Prostate gland (tissue), 2 donors: Measurements from ENCODE around the gene AGO4. TPM values are rescaled to one million over a fixed set of nuclear protein-coding genes. Genes with fewer than 3 reads are reported as not detected.

ENCODE experiments used
- DNase-seq: peaks from one replicate; pipeline ENCODE4 v3.0.0-alpha.2; 2019; ENCODE audit warnings: low spot score
- H3K27ac ChIP-seq, 2 donors: fragments of 200-600 bp; sonication (generic); 2 replicates each; pipeline ENCODE4 v1.5.1; 2017 to 2019
- H3K27me3 ChIP-seq: fragments of 200-600 bp; sonication (generic); replicated peaks from 2 replicates; pipeline ENCODE4 v1.5.1; 2019; ENCODE audit not compliant: insufficient read depth
- H3K36me3 ChIP-seq, 2 donors: fragments of 200-600 bp; sonication (generic); 1 replicate in 1 of 2; 2 replicates in 1 of 2; pipeline versions ENCODE4 v1.5.1 to v1.8.1; 2017 to 2019
- H3K4me1 ChIP-seq: fragments of 200-600 bp; sonication (generic); replicated peaks from 2 replicates; pipeline ENCODE4 v1.5.1; 2019
- H3K4me3 ChIP-seq, 2 donors: fragments of 200-600 bp; sonication (generic); 2 replicates each; pipeline ENCODE4 v1.5.1; 2017 to 2019
- H3K9me3 ChIP-seq: fragments of 200-600 bp; sonication (generic); 2 replicates; pipeline ENCODE4 v1.5.1; 2017
- CTCF ChIP-seq, 4 experiments: fragments of 200-600 bp in 2 of 4; fragments of 450-650 bp in 2 of 4; sonication (generic) in 2 of 4; IDR thresholded peaks; 1 replicate in 3 of 4; 2 replicates in 1 of 4; pipeline ENCODE4 v1.5.1; 2016 to 2019; ENCODE audit warnings: antibody characterized with exemption in 4 of 4, mild to moderate bottlenecking in 2 of 4, moderate library complexity in 2 of 4
- POLR2A ChIP-seq: fragments of 450-650 bp; IDR thresholded peaks from one replicate; pipeline ENCODE4 v1.6.1; 2016; ENCODE audit warnings: antibody characterized with exemption, mild to moderate bottlenecking
- POLR2AphosphoS5 ChIP-seq: sonication (generic); formaldehyde crosslinking; IDR thresholded peaks from one replicate; pipeline ENCODE4 v1.6.1; 2017; ENCODE audit warnings: antibody characterized with exemption
- WGBS: methylation state at CpG from one replicate; pipeline ENCODE4 v1.1.5; 2018; 5-methylcytosine and 5-hydroxymethylcytosine counted together
- intact Hi-C: fragments of 100-400 bp; cut with DNase I; formaldehyde crosslinking; loops from one replicate; pipeline ENCODE4 v1.14.2; 2022
- total RNA-seq, 2 donors: library from RNA; depleted of rRNA; stranded (reverse); fragments of >200 nt; gene quantifications; one replicate each; pipeline ENCODE4 v1.1.0, GENCODE V29; 2016

AGO4 gene
- total RNA-seq, 2 donors from 2014 or later, result 11.7 to 15.2 TPM

- intact Hi-C loops, result no loop called here
- no peak for DNase-seq
- Histone ChIP-seq H3K36me3 (no peaks in the 10 kb centered on the region), H3K27ac (no peak overlapping the region), H3K4me1 (no peaks in the 10 kb centered on the region), H3K9me3 (no peaks in the 10 kb centered on the region), H3K27me3 (no peaks in the 10 kb centered on the region), H3K4me3 (no peak overlapping the region)
- TF ChIP-seq POLR2A, result no peak
- TF ChIP-seq CTCF (IDR thresholded peaks at IDR 0.05), result no peak
- no peak for TF ChIP-seq POLR2AphosphoS5
- 92% methylated on average over 6 of the region's 6 CpGs for WGBS
These were observed 86.4 kb downstream of the AGO4 start for GRCh38 chr1:35894183-35894582.

GRCh38 chr1:35894656-35895055 is 86.8 kb downstream of the AGO4 start:
- no peaks in the 10 kb centered on the region for H3K36me3 ChIP-seq
- DNase-seq, result no peak
- no peaks in the 10 kb centered on the region for H3K27me3 ChIP-seq
- no peak overlapping the region for H3K27ac ChIP-seq
- TF ChIP-seq POLR2A (no peak), CTCF (IDR thresholded peaks at IDR 0.05) (no peak), POLR2AphosphoS5 (no peak)
- intact Hi-C loops, result no loop called here
- H3K4me3 ChIP-seq, result no peak overlapping the region
- no peaks in the 10 kb centered on the region for H3K9me3 ChIP-seq
- H3K4me1 ChIP-seq, result no peaks in the 10 kb centered on the region
- WGBS, result 93% methylated on average over 1 of the region's 1 CpG

- TF ChIP-seq CTCF (IDR thresholded peaks at IDR 0.05) (no peak), POLR2A (no peak), POLR2AphosphoS5 (no peak)
- H3K4me1 ChIP-seq, result no peaks in the 10 kb centered on the region
- no peaks in the 10 kb centered on the region for H3K27me3 ChIP-seq
- H3K9me3 ChIP-seq, result no peaks in the 10 kb centered on the region
- intact Hi-C loops, result no loop called here
- no peak overlapping the region for H3K4me3 ChIP-seq
- no peak overlapping the region for H3K27ac ChIP-seq
- no peak for DNase-seq
- H3K36me3 ChIP-seq, result no peaks in the 10 kb centered on the region
These were observed 92.1 kb downstream of the AGO4 start for GRCh38 chr1:35899941-35900340.

- H3K27me3 ChIP-seq, result no peaks in the 10 kb centered on the region
- intact Hi-C loops, result no loop called here
- H3K36me3 ChIP-seq, result no peaks in the 10 kb centered on the region
These were observed 93.4 kb downstream of the AGO4 start for GRCh38 chr1:35901235-35901634.

More at GRCh38 chr1:35901235-35901634, 93.4 kb downstream of the AGO4 start:
- WGBS, result 74% methylated on average over 9 of the region's 9 CpGs
- TF ChIP-seq CTCF (IDR thresholded peaks at IDR 0.05) (no peak), POLR2AphosphoS5 (peak; percentile 82)
- peak overlapping the region in 1 of 2 donors; percentile 58 for H3K27ac ChIP-seq
- H3K9me3 ChIP-seq, result no peaks in the 10 kb centered on the region
- DNase-seq, result peak; percentile 65
- no peak overlapping the region for H3K4me3 ChIP-seq
- H3K4me1 ChIP-seq, result no peaks in the 10 kb centered on the region
